DND-41 (cell line): ENCODE measurements around the gene ARF3.

Source experiments
- ATAC-seq: fragments of 200-7000 bp; cut with Tn5 transposase; 3 replicates; pipeline ENCODE4 v1.9.1; 2021; ENCODE audit warnings: low read depth; ENCODE audit not compliant: insufficient read depth
- DNase-seq: peaks from one replicate; pipeline ENCODE4 v3.0.0-alpha.2; 2020
- H2AFZ ChIP-seq: 2 replicates; pipeline ENCODE4 v1.6.0; 2012; ENCODE audit warnings: low read depth, low read length
- H3K27ac ChIP-seq: 2 replicates; pipeline ENCODE4 v1.5.1; 2012; ENCODE audit warnings: low read length, inconsistent platforms
- H3K27me3 ChIP-seq: fragments of 200-600 bp; sonication (generic); 2 replicates; pipeline ENCODE4 v1.6.0; 2012; ENCODE audit warnings: low read length, mild to moderate bottlenecking, inconsistent platforms; ENCODE audit not compliant: insufficient read depth, poor library complexity
- H3K36me3 ChIP-seq: 2 replicates; pipeline ENCODE4 v1.5.1; 2012; ENCODE audit warnings: low read length, inconsistent platforms; ENCODE audit not compliant: insufficient read depth
- H3K4me1 ChIP-seq: 2 replicates; pipeline ENCODE4 v1.5.1; 2012; ENCODE audit warnings: mild to moderate bottlenecking, low read length; ENCODE audit not compliant: insufficient read depth
- H3K4me2 ChIP-seq: 2 replicates; pipeline ENCODE4 v1.6.0; 2012; ENCODE audit warnings: mild to moderate bottlenecking, moderate library complexity, low read length, inconsistent platforms; ENCODE audit not compliant: insufficient read depth
- H3K4me3 ChIP-seq, 2 experiments: fragments of 200-600 bp in 1 of 2; shearing (Covaris generic) in 1 of 2; 2 replicates each; pipeline ENCODE4 v1.5.1; 2012 to 2016; ENCODE audit warnings: inconsistent platforms in 2 of 2, low read length in 2 of 2, mild to moderate bottlenecking in 2 of 2, low read depth in 1 of 2, moderate library complexity in 1 of 2
- H3K79me2 ChIP-seq: 2 replicates; pipeline ENCODE4 v1.6.0; 2012; ENCODE audit warnings: low read length, inconsistent platforms; ENCODE audit not compliant: insufficient read depth
- H3K9ac ChIP-seq: 2 replicates; pipeline ENCODE4 v1.6.0; 2012; ENCODE audit warnings: low read depth, mild to moderate bottlenecking, inconsistent platforms, low read length, moderate library complexity
- H3K9me3 ChIP-seq: 2 replicates; pipeline ENCODE4 v1.5.1; 2012; ENCODE audit warnings: low read length, moderate library complexity, mild to moderate bottlenecking, inconsistent platforms; ENCODE audit not compliant: insufficient read depth, severe bottlenecking
- H4K20me1 ChIP-seq: 2 replicates; pipeline ENCODE4 v1.6.0; 2012; ENCODE audit warnings: low read length; ENCODE audit not compliant: insufficient read depth
- CTCF ChIP-seq: IDR thresholded peaks from 2 replicates; pipeline ENCODE4 v1.5.1; 2012; ENCODE audit warnings: borderline replicate concordance, low read length, moderate library complexity, mild to moderate bottlenecking; ENCODE audit not compliant: poor library complexity, severe bottlenecking; ENCODE audit errors: extremely low read depth
- EZH2 ChIP-seq: IDR thresholded peaks from 3 replicates; pipeline ENCODE4 v1.6.1; 2012; ENCODE audit warnings: borderline replicate concordance, low read depth, mild to moderate bottlenecking, moderate library complexity, low read length, inconsistent platforms; ENCODE audit not compliant: severe bottlenecking

ARF3 gene

GRCh38 chr12:48981757-48982157 is 24.5 kb upstream of the ARF3 start:
- no peaks in the 10 kb centered on the region for H3K36me3 ChIP-seq
- no peak for TF ChIP-seq EZH2
- no peak for TF ChIP-seq CTCF
- H3K4me3 ChIP-seq = no peak overlapping the region
- H4K20me1 ChIP-seq = no peaks in the 10 kb centered on the region
- peaks cover 9% of the 10 kb centered on the region for H3K4me1 ChIP-seq
- DNase-seq = no peak
- no peaks in the 10 kb centered on the region for H3K79me2 ChIP-seq
- no peak overlapping the region for H2AFZ ChIP-seq
- peaks cover 48% of the 10 kb centered on the region for H3K27me3 ChIP-seq
- no peak overlapping the region for H3K4me2 ChIP-seq
- no peak for ATAC-seq
- no peak overlapping the region for H3K9ac ChIP-seq
- H3K27ac ChIP-seq = no peak overlapping the region
- no peaks in the 10 kb centered on the region for H3K9me3 ChIP-seq

GRCh38 chr12:48980953-48981756 is 23.9 kb upstream of the ARF3 start:
- Histone ChIP-seq H3K4me2 (no peak overlapping the region), H3K36me3 (no peaks in the 10 kb centered on the region), H3K9ac (no peak overlapping the region), H3K9me3 (no peaks in the 10 kb centered on the region), H2AFZ (no peak overlapping the region), H3K4me1 (peaks cover 9% of the 10 kb centered on the region), H3K27me3 (peaks cover 50% of the 10 kb centered on the region), H3K27ac (no peak overlapping the region), H3K4me3 (no peak overlapping the region), H4K20me1 (no peaks in the 10 kb centered on the region), H3K79me2 (no peaks in the 10 kb centered on the region)
- no peak for ATAC-seq
- DNase-seq = no peak
- TF ChIP-seq EZH2 = no peak
- no peak for TF ChIP-seq CTCF

- Histone ChIP-seq H3K27me3 (peaks cover 50% of the 10 kb centered on the region), H3K4me3 (no peak overlapping the region), H3K9ac (no peak overlapping the region), H4K20me1 (no peaks in the 10 kb centered on the region), H3K27ac (no peak overlapping the region), H3K4me2 (no peak overlapping the region), H3K9me3 (no peaks in the 10 kb centered on the region), H3K36me3 (no peaks in the 10 kb centered on the region), H2AFZ (no peak overlapping the region), H3K4me1 (peaks cover 9% of the 10 kb centered on the region), H3K79me2 (no peaks in the 10 kb centered on the region)
- ATAC-seq (no peak), DNase-seq (no peak)
- TF ChIP-seq EZH2 (no peak), CTCF (no peak)
Measured at GRCh38 chr12:48980389-48980952, 23.2 kb upstream of the ARF3 start.
